GM12878 (cell line): Measurements from ENCODE around the gene HHIPL1. TPM values are rescaled to one million over a fixed set of nuclear protein-coding genes. Genes with fewer than 3 reads are reported as not detected.

Source experiments
- ATAC-seq: fragments of 200-7000 bp; cut with Tn5 transposase; 3 replicates; pipeline ENCODE4 v1.9.1; 2020; ENCODE audit warnings: mild to moderate bottlenecking, moderate library complexity
- BruUV-seq: library from RNA; stranded (reverse); fragments of 400-500 nt; replicated peaks from 2 replicates; lab custom pipeline; 2021; lab: Mats Ljungman, UMichigan
- CTCF ChIA-PET: fragments of 300-600 bp; sonication (Branson Sonifier 250); formaldehyde crosslinking; extraction: SDS; loops from one replicate; lab custom pipeline; 2021; ENCODE audit warnings: inconsistent platforms; lab: Yijun Ruan, JAX
- POLR2A ChIA-PET: fragments of 350-600 bp; formaldehyde crosslinking; extraction: SDS; loops from one replicate; lab custom pipeline; 2021; ENCODE audit warnings: inconsistent platforms; lab: Charles Lee
- RAD21 ChIA-PET: fragments of 300-600 bp; sonication (Branson Sonifier 250); formaldehyde crosslinking; loops from one replicate; lab custom pipeline; 2023; ENCODE audit warnings: antibody characterized with exemption; ENCODE audit not compliant: unreplicated experiment; lab: Charles Lee
- SMC1A ChIA-PET: fragments of 300-600 bp; sonication (Branson Sonifier 250); formaldehyde crosslinking; loops from one replicate; lab custom pipeline; 2023; ENCODE audit not compliant: unreplicated experiment, uncharacterized antibody; lab: Charles Lee
- DNase-seq: peaks from one replicate; pipeline ENCODE4 v3.0.0-alpha.2; 2011; ENCODE audit warnings: low read depth, low spot score
- FAIRE-seq: peaks from 3 replicates; lab custom pipeline; 2011; peaks lifted over from hg19 to GRCh38; lab: Jason Lieb, UNC
- H2AFZ ChIP-seq: 2 replicates; pipeline ENCODE4 v1.6.0; 2011; ENCODE audit warnings: low read depth, low read length, control low read depth; ENCODE audit not compliant: control insufficient read depth
- H3K27ac ChIP-seq: 2 replicates; pipeline ENCODE4 v1.5.1; 2011; ENCODE audit warnings: control low read depth; ENCODE audit not compliant: control insufficient read depth, insufficient read depth
- H3K27me3 ChIP-seq, 2 experiments: replicated peaks in 1 of 2; 2 replicates each; pipeline versions ENCODE4 v1.6.0 to v1.6.1; 2011; ENCODE audit warnings: low read length in 1 of 2; ENCODE audit not compliant: control insufficient read depth in 2 of 2, insufficient read depth in 2 of 2
- H3K36me3 ChIP-seq, 2 experiments: 2 replicates each; pipeline ENCODE4 v1.5.1; 2011; ENCODE audit warnings: low read length in 1 of 2; ENCODE audit not compliant: control insufficient read depth in 2 of 2, insufficient read depth in 2 of 2
- H3K4me1 ChIP-seq: 2 replicates; pipeline ENCODE4 v1.6.1; 2011; ENCODE audit warnings: mild to moderate bottlenecking, low read length, moderate library complexity, mixed read lengths; ENCODE audit not compliant: control insufficient read depth, insufficient read depth
- H3K4me2 ChIP-seq: 2 replicates; pipeline ENCODE4 v1.6.0; 2011; ENCODE audit warnings: control low read depth; ENCODE audit not compliant: control insufficient read depth, insufficient read depth
- H3K4me3 ChIP-seq: fragments of 200-600 bp; sonication (generic); 2 replicates; pipeline ENCODE4 v1.5.1; 2016
- H3K79me2 ChIP-seq: 2 replicates; pipeline ENCODE4 v1.6.0; 2011; ENCODE audit warnings: low read length; ENCODE audit not compliant: control insufficient read depth, insufficient read depth
- H3K9ac ChIP-seq: 2 replicates; pipeline ENCODE4 v1.8.0; 2011; ENCODE audit warnings: low read length, control low read depth, mixed read lengths; ENCODE audit not compliant: control insufficient read depth, insufficient read depth
- H3K9me3 ChIP-seq: replicated peaks from 3 replicates; pipeline ENCODE4 v1.5.1; 2011; ENCODE audit warnings: mild to moderate bottlenecking, low read length; ENCODE audit not compliant: control insufficient read depth, insufficient read depth
- H4K20me1 ChIP-seq: 2 replicates; pipeline ENCODE4 v1.6.0; 2011; ENCODE audit not compliant: control insufficient read depth, insufficient read depth
- BHLHE40 ChIP-seq, 2 experiments: fragments of 450-650 bp in 1 of 2; IDR thresholded peaks; 2 replicates each; pipeline ENCODE4 v1.6.1; 2011 to 2017; ENCODE audit warnings: low read depth in 2 of 2, borderline replicate concordance in 1 of 2, improper control_type of control experiment in 1 of 2, low read length in 1 of 2, mild to moderate bottlenecking in 1 of 2
- CREM ChIP-seq: IDR thresholded peaks from 2 replicates; pipeline ENCODE4 v1.6.1; 2014; ENCODE audit warnings: antibody characterized with exemption, low read depth
- FOXK2 ChIP-seq: fragments of 450-650 bp; IDR thresholded peaks from 2 replicates; pipeline ENCODE4 v1.6.1; 2017; ENCODE audit warnings: mild to moderate bottlenecking, moderate library complexity
- GATAD2B ChIP-seq: fragments of 450-650 bp; conservative IDR thresholded peaks from 2 replicates; pipeline ENCODE4 v1.6.1; 2017; ENCODE audit warnings: low read depth, mild to moderate bottlenecking, moderate library complexity
- MEF2B ChIP-seq: fragments of 450-650 bp; IDR thresholded peaks from 2 replicates; pipeline ENCODE4 v1.6.1; 2018; ENCODE audit warnings: mild to moderate bottlenecking, moderate library complexity; ENCODE audit not compliant: partially characterized antibody, poor library complexity, severe bottlenecking
- MLLT1 ChIP-seq: fragments of 450-650 bp; IDR thresholded peaks from 2 replicates; pipeline ENCODE4 v1.6.1; 2016; ENCODE audit warnings: mild to moderate bottlenecking
- MTA3 ChIP-seq: IDR thresholded peaks from 2 replicates; pipeline ENCODE4 v1.6.1; 2012; ENCODE audit warnings: low read length, inconsistent platforms, borderline replicate concordance
- RAD21 ChIP-seq: IDR thresholded peaks from 2 replicates; pipeline ENCODE4 v1.6.1; 2011; ENCODE audit warnings: mild to moderate bottlenecking, low read depth, low read length, moderate library complexity; ENCODE audit not compliant: insufficient read depth
- SP1 ChIP-seq: IDR thresholded peaks from one replicate; pipeline ENCODE4 v1.6.1; 2011; ENCODE audit warnings: low read depth, low read length
- SPI1 ChIP-seq: IDR thresholded peaks from 2 replicates; pipeline ENCODE4 v1.6.1; 2011; ENCODE audit warnings: low read depth, mild to moderate bottlenecking, low read length, moderate library complexity, borderline replicate concordance; ENCODE audit not compliant: insufficient read depth
- ZBTB11 ChIP-seq: fragments of 450-650 bp; formaldehyde crosslinking; IDR thresholded peaks from 2 replicates; pipeline ENCODE4 v1.5.0; 2022; ENCODE audit warnings: mild to moderate bottlenecking, missing genetic modification characterization
- ZNF622 ChIP-seq: fragments of 450-650 bp; IDR thresholded peaks from 2 replicates; pipeline ENCODE4 v1.6.1; 2017; ENCODE audit warnings: mild to moderate bottlenecking, inconsistent platforms
- WGBS: methylation state at CpG from one replicate; pipeline ENCODE4 v1.1.6; 2016; ENCODE audit warnings: low lambda C conversion rate; ENCODE audit not compliant: insufficient replicate concordance, insufficient coverage; ENCODE audit errors: missing lambda C conversion rate; 5-methylcytosine and 5-hydroxymethylcytosine counted together
- in situ Hi-C: fragments of 300-500 bp; cut with MboI; formaldehyde crosslinking; loops from 9 replicates; pipeline ENCODE4 v1.14.3; 2018; ENCODE audit warnings: mixed read lengths
- intact Hi-C: fragments of 100-400 bp; cut with micrococcal nuclease; formaldehyde crosslinking; loops from one replicate; pipeline ENCODE4 v1.14.2; 2022; ENCODE audit not compliant: unreplicated experiment
- polyA plus RNA-seq, 11 experiments: library from polyadenylated mRNA; depleted of rRNA in 4 of 11; unstranded in 6 of 11; stranded (reverse) in 5 of 11; fragments of >200 nt; fragmentation: Nextera tagmentation in 4 of 11; fragmentation: Illumina TruSeq in 1 of 11; extraction: Ambion mirVana in 4 of 11; extraction: Trizol in 1 of 11; gene quantifications; 1 replicate in 1 of 11; 2 replicates in 10 of 11; pipeline versions ENCODE4 v1.2.1 to v1.2.3, GENCODE V29; 2011 to 2016; ENCODE audit warnings: inconsistent platforms in 2 of 11, missing spikeins in 2 of 11, low read depth in 1 of 11
- total RNA-seq, 4 experiments: library from RNA; depleted of rRNA in 3 of 4; stranded (reverse); fragments of >200 nt in 3 of 4; fragmentation: Illumina TruSeq in 1 of 4; extraction: Trizol in 1 of 4; gene quantifications; 2 replicates each; pipeline versions ENCODE4 v1.2.1 to v1.2.3, GENCODE V29; 2013 to 2021

HHIPL1 gene
- total and polyA plus RNA-seq, 10 of the 15 experiments (the other 5 are each of a cell fraction or from before 2014, with no cell fraction given), result 0.09 TPM; not detected in 9

- H3K4me1 ChIP-seq, result no peaks in the 10 kb centered on the region
- no peak overlapping the region for H2AFZ ChIP-seq
- no TSS peak for BruUV-seq
- in situ Hi-C loops (no loop called here), intact Hi-C loops (no loop called here)
- no peak overlapping the region for H3K4me2 ChIP-seq
- RAD21 ChIA-PET, result no interaction called here
- DNase-seq (no peak), FAIRE-seq (no peak), ATAC-seq (peak; percentile 59)
- no peak overlapping the region for H3K27ac ChIP-seq
- SMC1A ChIA-PET, result no interaction called here
- no peak overlapping the region for H3K4me3 ChIP-seq
- POLR2A ChIA-PET, result no interaction called here
- H3K27me3 ChIP-seq, result no peaks in the 10 kb centered on the region; a peak in 1 of 4 replicates
- H3K36me3 ChIP-seq, result no peaks in the 10 kb centered on the region
- no peak overlapping the region for H3K9ac ChIP-seq
- H3K9me3 ChIP-seq, result no peaks in the 10 kb centered on the region; the same call in 2 of the 3 replicates
- TF ChIP-seq GATAD2B (no peak), SPI1 (peak; percentile 66; the same call in 1 of the 2 replicates), BHLHE40 (IDR thresholded peaks at IDR 0.05; ENCODE audit: borderline replicate concordance in 1 of 2, low read depth in 2 of 2, low read length in 1 of 2) (peak in 1 of 2 experiments; percentile 33; a peak in 1 of 4 replicates)
- H4K20me1 ChIP-seq, result no peaks in the 10 kb centered on the region
- CTCF ChIA-PET, result no interaction called here
- 38% methylated on average over 8 of the region's 8 CpGs for WGBS
- H3K79me2 ChIP-seq, result no peaks in the 10 kb centered on the region
Measured at GRCh38 chr14:99649219-99649618, 4.3 kb downstream of the HHIPL1 start.

GRCh38 chr14:99649643-99650042 lies 4.7 kb downstream of the HHIPL1 start:
- RAD21 ChIA-PET, result no interaction called here
- no peak for ATAC-seq
- Histone ChIP-seq H3K4me1 (no peaks in the 10 kb centered on the region), H3K4me2 (no peak overlapping the region), H3K9me3 (no peaks in the 10 kb centered on the region; the same call in 2 of the 3 replicates), H3K27ac (no peak overlapping the region), H3K4me3 (no peak overlapping the region), H4K20me1 (no peaks in the 10 kb centered on the region), H2AFZ (no peak overlapping the region), H3K79me2 (no peaks in the 10 kb centered on the region), H3K9ac (no peak overlapping the region), H3K36me3 (no peaks in the 10 kb centered on the region), H3K27me3 (no peaks in the 10 kb centered on the region; a peak in 1 of 4 replicates)
- SMC1A ChIA-PET, result no interaction called here
- POLR2A ChIA-PET, result no interaction called here
- TF ChIP-seq ZNF622, result no peak
- TF ChIP-seq SP1, result no peak
- no peak for TF ChIP-seq MEF2B
- no peak for TF ChIP-seq RAD21
- TF ChIP-seq CREM, result no peak
- no peak for TF ChIP-seq MTA3
- TF ChIP-seq ZBTB11 (CRISPR knock-in tag), result no peak
- TF ChIP-seq FOXK2, result no peak
- TF ChIP-seq MLLT1, result no peak
- CTCF ChIA-PET, result no interaction called here
- no peak for DNase-seq
- no TSS peak for BruUV-seq
- in situ Hi-C loops, result no loop called here
- no peak for FAIRE-seq
- WGBS, result 44% methylated on average over 8 of the region's 8 CpGs
- intact Hi-C loops, result no loop called here
